PC-3 (cell line): ENCODE results near the gene LSP1. TPM values are rescaled to one million over a fixed set of nuclear protein-coding genes. Genes with fewer than 3 reads are reported as not detected.

Source experiments
- ATAC-seq: fragments of 200-7000 bp; cut with Tn5 transposase; 2 replicates; pipeline ENCODE4 v1.9.1; 2020; ENCODE audit warnings: mild to moderate bottlenecking, moderate library complexity
- BruUV-seq: library from RNA; stranded (reverse); fragments of 400-500 nt; replicated peaks from 2 replicates; lab custom pipeline; 2021; lab: Mats Ljungman, UMichigan
- CTCF ChIA-PET: fragments of 300-600 bp; sonication (Branson Sonifier 250); formaldehyde crosslinking; loops from one replicate; lab custom pipeline; 2022; ENCODE audit warnings: antibody characterized with exemption; lab: Charles Lee
- POLR2A ChIA-PET: fragments of 300-600 bp; sonication (Branson Sonifier 250); formaldehyde crosslinking; loops from one replicate; lab custom pipeline; 2022; ENCODE audit warnings: antibody characterized with exemption; ENCODE audit not compliant: unreplicated experiment; lab: Charles Lee
- DNase-seq: peaks from one replicate; pipeline ENCODE4 v3.0.0-alpha.2; 2015
- H2AFZ ChIP-seq: fragments of 300-600 bp; sonication (generic); 2 replicates; pipeline ENCODE4 v1.6.0; 2016; ENCODE audit warnings: antibody characterized with exemption, low read length
- H3F3A ChIP-seq: fragments of 300-600 bp; sonication (generic); one replicate; pipeline ENCODE4 v1.6.0; 2017; ENCODE audit warnings: antibody characterized with exemption, low read length, control low read depth, mild to moderate bottlenecking; ENCODE audit not compliant: unreplicated experiment
- H3K27ac ChIP-seq: fragments of 300-600 bp; sonication (generic); 2 replicates; pipeline ENCODE4 v1.5.1; 2016; ENCODE audit warnings: mild to moderate bottlenecking, low read length
- H3K27me3 ChIP-seq: fragments of 300-600 bp; sonication (generic); 2 replicates; pipeline ENCODE4 v1.6.1; 2016; ENCODE audit warnings: low read length, mixed read lengths
- H3K36me3 ChIP-seq: fragments of 300-600 bp; sonication (generic); 2 replicates; pipeline ENCODE4 v1.6.1; 2016; ENCODE audit warnings: low read depth, mixed run types, low read length, mixed read lengths
- H3K4me1 ChIP-seq: fragments of 300-600 bp; sonication (generic); 2 replicates; pipeline ENCODE4 v1.5.1; 2016; ENCODE audit warnings: low read length; ENCODE audit not compliant: insufficient read depth
- H3K4me2 ChIP-seq: fragments of 300-600 bp; sonication (generic); 2 replicates; pipeline ENCODE4 v1.6.0; 2016; ENCODE audit warnings: low read length
- H3K4me3 ChIP-seq: fragments of 300-600 bp; sonication (generic); 2 replicates; pipeline ENCODE4 v1.5.1; 2016; ENCODE audit warnings: mild to moderate bottlenecking, low read length, mixed read lengths
- H3K79me2 ChIP-seq: fragments of 300-600 bp; sonication (generic); 2 replicates; pipeline ENCODE4 v1.6.1; 2017; ENCODE audit warnings: low read length, mixed read lengths
- H3K9ac ChIP-seq: fragments of 300-600 bp; sonication (generic); 2 replicates; pipeline ENCODE4 v1.6.0; 2016; ENCODE audit warnings: mild to moderate bottlenecking, low read length
- H3K9me2 ChIP-seq: fragments of 300-600 bp; sonication (generic); replicated peaks from 2 replicates; pipeline ENCODE4 v1.6.1; 2016; ENCODE audit warnings: mixed run types, low read length, mixed read lengths
- H3K9me3 ChIP-seq: fragments of 300-600 bp; sonication (generic); 2 replicates; pipeline ENCODE4 v1.6.1; 2016; ENCODE audit warnings: low read length, mixed read lengths
- H4K20me1 ChIP-seq: fragments of 300-600 bp; sonication (generic); 2 replicates; pipeline ENCODE4 v1.6.1; 2016; ENCODE audit warnings: low read length, mixed read lengths
- EZH2 ChIP-seq: fragments of 300-600 bp; sonication (generic); IDR thresholded peaks from one replicate; pipeline ENCODE4 v1.6.1; 2017; ENCODE audit warnings: antibody characterized with exemption, mild to moderate bottlenecking, low read length; ENCODE audit not compliant: unreplicated experiment
- EZH2phosphoT487 ChIP-seq: fragments of 300-600 bp; sonication (generic); IDR thresholded peaks from 2 replicates; pipeline ENCODE4 v1.6.1; 2018; ENCODE audit warnings: mild to moderate bottlenecking, antibody characterized with exemption, low read length, borderline replicate concordance
- intact Hi-C: fragments of 100-400 bp; cut with micrococcal nuclease; formaldehyde crosslinking; loops from 2 replicates; pipeline ENCODE4 v1.9.0; 2023
- total RNA-seq: library from RNA; depleted of rRNA; stranded (reverse); fragments of >200 nt; gene quantifications from 2 replicates; pipeline ENCODE4 v1.2.3, GENCODE V29; 2014
- TF ChIP-seq, protein P1 (sequence below): fragments of 300-600 bp; sonication (generic); conservative IDR thresholded peaks from 2 replicates; pipeline ENCODE4 v1.5.1; 2017; ENCODE audit warnings: antibody characterized with exemption, low read depth, mild to moderate bottlenecking, low read length

The LSP1 gene
- total RNA-seq, 1 experiment from 2014 or later = not detected

DNA sequence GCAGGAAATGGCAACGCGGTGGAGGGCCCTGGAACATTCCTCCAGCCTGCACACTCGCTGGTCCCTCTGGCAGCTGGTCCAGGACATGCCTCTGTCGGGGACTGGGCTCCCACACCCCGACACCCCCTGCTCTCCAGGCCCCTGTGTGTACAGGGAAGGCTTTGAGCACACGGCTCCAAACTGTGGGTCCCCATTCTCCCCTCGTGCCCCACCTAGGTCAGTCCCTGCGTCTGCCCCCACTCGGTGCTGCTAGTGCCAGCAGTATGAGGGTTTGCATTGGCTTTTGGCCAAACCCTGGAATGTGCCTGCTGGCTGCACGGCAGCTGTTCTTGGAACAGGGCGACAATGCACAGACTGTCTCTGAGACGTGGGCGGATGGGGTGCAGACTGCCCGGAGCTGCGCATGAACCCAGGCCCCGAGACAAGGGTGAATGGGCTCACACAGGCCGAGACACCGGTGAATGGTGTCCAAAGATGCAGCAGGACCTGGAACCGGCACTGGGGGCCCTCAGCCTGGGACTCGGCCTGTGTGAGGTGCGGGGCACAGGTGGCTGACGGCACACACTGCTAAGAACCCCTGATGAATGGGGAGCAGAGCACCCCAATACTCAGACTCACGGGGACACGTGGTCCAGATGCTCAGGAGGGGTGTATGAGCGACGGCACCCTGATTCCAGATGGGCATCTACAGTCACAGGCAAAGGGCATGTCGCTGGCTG lies 25.6 kb upstream of the LSP1 start:
- H3K9ac ChIP-seq = no peak overlapping the region
- CTCF ChIA-PET = interaction anchor here (0.5 to 0.6 kb wide), 2 partner anchors 55 to 133 kb away, joined by 3 to 4 read pairs; no protein-coding TSS in a partner anchor

DNA sequence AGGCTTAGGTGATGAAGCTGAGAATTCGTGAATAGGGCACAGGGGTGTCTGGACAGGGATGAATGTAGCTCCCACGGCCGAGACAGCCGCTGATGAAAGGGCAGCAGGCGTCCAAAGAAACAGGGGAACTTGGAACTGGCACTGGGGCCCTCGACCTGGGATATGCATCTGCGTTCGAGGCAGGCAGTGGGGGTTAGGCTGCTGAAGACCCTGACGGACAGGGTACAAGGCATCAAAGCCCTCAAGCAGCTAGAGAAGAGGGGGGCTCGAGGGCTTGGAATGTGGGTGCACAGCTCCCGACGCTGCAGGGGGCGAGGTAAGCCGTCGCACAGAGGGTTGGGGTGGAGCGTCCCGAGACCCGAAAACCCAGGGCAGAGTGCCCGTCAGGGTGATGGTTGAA lies 25.0 kb upstream of the LSP1 start:
- ChIA-PET CTCF (interaction anchor here (0.6 kb wide), 1 partner anchor 134 kb away, joined by 3 read pairs; no protein-coding TSS in a partner anchor), POLR2A (no interaction called here)
- no TSS peak for BruUV-seq
- H3K27me3 ChIP-seq = no peaks in the 10 kb centered on the region
- no peaks in the 10 kb centered on the region for H3K36me3 ChIP-seq
- H3K9ac ChIP-seq = no peak overlapping the region
- peaks cover 49% of the 10 kb centered on the region for H3K4me1 ChIP-seq
- no peaks in the 10 kb centered on the region for H3F3A ChIP-seq
- no peak for DNase-seq
- ATAC-seq = no peak
- no peaks in the 10 kb centered on the region for H3K9me2 ChIP-seq
- H3K4me2 ChIP-seq = no peak overlapping the region
- H3K9me3 ChIP-seq = no peaks in the 10 kb centered on the region
- no peaks in the 10 kb centered on the region for H4K20me1 ChIP-seq
- no peaks in the 10 kb centered on the region for H3K79me2 ChIP-seq
- intact Hi-C loops = no loop called here
- no peak overlapping the region for H3K27ac ChIP-seq
- no peak for TF ChIP-seq EZH2phosphoT487
- TF ChIP-seq, protein P1, sequence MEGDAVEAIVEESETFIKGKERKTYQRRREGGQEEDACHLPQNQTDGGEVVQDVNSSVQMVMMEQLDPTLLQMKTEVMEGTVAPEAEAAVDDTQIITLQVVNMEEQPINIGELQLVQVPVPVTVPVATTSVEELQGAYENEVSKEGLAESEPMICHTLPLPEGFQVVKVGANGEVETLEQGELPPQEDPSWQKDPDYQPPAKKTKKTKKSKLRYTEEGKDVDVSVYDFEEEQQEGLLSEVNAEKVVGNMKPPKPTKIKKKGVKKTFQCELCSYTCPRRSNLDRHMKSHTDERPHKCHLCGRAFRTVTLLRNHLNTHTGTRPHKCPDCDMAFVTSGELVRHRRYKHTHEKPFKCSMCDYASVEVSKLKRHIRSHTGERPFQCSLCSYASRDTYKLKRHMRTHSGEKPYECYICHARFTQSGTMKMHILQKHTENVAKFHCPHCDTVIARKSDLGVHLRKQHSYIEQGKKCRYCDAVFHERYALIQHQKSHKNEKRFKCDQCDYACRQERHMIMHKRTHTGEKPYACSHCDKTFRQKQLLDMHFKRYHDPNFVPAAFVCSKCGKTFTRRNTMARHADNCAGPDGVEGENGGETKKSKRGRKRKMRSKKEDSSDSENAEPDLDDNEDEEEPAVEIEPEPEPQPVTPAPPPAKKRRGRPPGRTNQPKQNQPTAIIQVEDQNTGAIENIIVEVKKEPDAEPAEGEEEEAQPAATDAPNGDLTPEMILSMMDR = no peak
- no peak for TF ChIP-seq EZH2
- no peak overlapping the region for H3K4me3 ChIP-seq
- H2AFZ ChIP-seq = no peak overlapping the region

More for the DNA sequence above, 25.6 kb upstream of the LSP1 start:
- Histone ChIP-seq H3F3A (no peaks in the 10 kb centered on the region), H2AFZ (peak overlapping the region; percentile 63), H3K79me2 (no peaks in the 10 kb centered on the region), H3K27me3 (no peaks in the 10 kb centered on the region), H4K20me1 (no peaks in the 10 kb centered on the region), H3K4me1 (peaks cover 42% of the 10 kb centered on the region), H3K4me3 (no peak overlapping the region), H3K9me2 (no peaks in the 10 kb centered on the region), H3K27ac (no peak overlapping the region), H3K36me3 (no peaks in the 10 kb centered on the region), H3K9me3 (no peaks in the 10 kb centered on the region), H3K4me2 (peak overlapping the region; percentile 75)
- POLR2A ChIA-PET = no interaction called here
- intact Hi-C loops = no loop called here
- no TSS peak for BruUV-seq
- TF ChIP-seq, protein P1 = no peak
- TF ChIP-seq EZH2phosphoT487 (no peak), EZH2 (no peak)
- DNase-seq (peak; percentile 90), ATAC-seq (peak; percentile 58)

DNA sequence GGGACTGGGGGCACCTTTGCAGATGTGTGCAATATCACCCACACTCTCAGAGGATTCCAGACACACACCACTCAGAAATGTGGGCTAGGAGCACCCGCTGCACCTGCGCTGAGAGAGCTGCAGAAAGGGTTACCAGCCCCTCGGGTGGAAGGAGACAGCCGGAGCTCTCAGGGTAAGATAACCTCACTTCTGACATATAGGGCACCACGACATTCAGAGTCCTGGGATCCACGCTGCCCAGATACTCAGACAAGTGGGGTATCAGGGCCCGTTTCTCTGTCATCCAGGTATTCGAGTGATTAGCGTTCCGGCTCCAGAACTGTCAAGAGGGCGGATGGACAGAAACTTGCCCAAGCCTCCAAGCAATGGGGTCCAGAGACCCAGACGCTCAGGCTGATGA lies 24.3 kb upstream of the LSP1 start:
- no peak overlapping the region for H3K4me3 ChIP-seq
- DNase-seq (no peak), ATAC-seq (no peak)
- H3K79me2 ChIP-seq = no peaks in the 10 kb centered on the region
- no peaks in the 10 kb centered on the region for H3K36me3 ChIP-seq
- TF ChIP-seq EZH2 (no peak), EZH2phosphoT487 (no peak)
- TF ChIP-seq, protein P1 = no peak
- intact Hi-C loops = no loop called here
- peaks cover 53% of the 10 kb centered on the region for H3K4me1 ChIP-seq
- no peak overlapping the region for H3K27ac ChIP-seq
- H4K20me1 ChIP-seq = no peaks in the 10 kb centered on the region
- ChIA-PET POLR2A (no interaction called here), CTCF (interaction anchor here (0.5 kb wide), 1 partner anchor 66 kb away, joined by 3 read pairs; no protein-coding TSS in a partner anchor)
- H3K27me3 ChIP-seq = no peaks in the 10 kb centered on the region
- H3K9me2 ChIP-seq = no peaks in the 10 kb centered on the region
- no peaks in the 10 kb centered on the region for H3K9me3 ChIP-seq
- H3K4me2 ChIP-seq = peak overlapping the region; percentile 21; the same call in 1 of the 2 replicates
- BruUV-seq = no TSS peak
- H2AFZ ChIP-seq = no peak overlapping the region
- no peaks in the 10 kb centered on the region for H3F3A ChIP-seq
- H3K9ac ChIP-seq = no peak overlapping the region
